Body of pancreas (tissue), 4 donors: ENCODE results near the gene CMBL. TPM values are rescaled to one million over a fixed set of nuclear protein-coding genes. Genes with fewer than 3 reads are reported as not detected.
"Not testable (repeated sequence)": the region's sequence is repeated elsewhere in the genome, so short reads cannot be mapped to it uniquely, and the experiment has no call there.

Experiments used
- ATAC-seq: fragments of 150-250 bp; one replicate; pipeline ENCODE4 v1.9.1; 2016
- DNase-seq, 4 donors: peaks; one replicate each; pipeline ENCODE4 v3.0.0-alpha.2; 2019
- H3K27ac ChIP-seq, 4 donors: fragments of 200-600 bp; sonication (generic); 1 replicate in 3 of 4; 2 replicates in 1 of 4; pipeline versions ENCODE4 v1.5.1 to v1.6.1; 2016 to 2019; ENCODE audit warnings: mild to moderate bottlenecking in 1 of 4, mixed read lengths in 1 of 4, moderate library complexity in 1 of 4
- H3K27me3 ChIP-seq, 2 donors: fragments of 200-600 bp; sonication (generic); one replicate each; pipeline ENCODE4 v1.6.0; 2016; ENCODE audit warnings: mild to moderate bottlenecking in 1 of 2
- H3K36me3 ChIP-seq, 2 donors: fragments of 200-600 bp; sonication (generic); replicated peaks in 1 of 2; 2 replicates each; pipeline ENCODE4 v1.5.1; 2016; ENCODE audit warnings: low read depth in 2 of 2; ENCODE audit not compliant: insufficient read depth in 1 of 2
- H3K4me1 ChIP-seq: fragments of 200-600 bp; sonication (generic); one replicate; pipeline ENCODE4 v1.6.0; 2016
- H3K4me3 ChIP-seq, 2 donors: fragments of 200-600 bp; sonication (generic); 1 replicate in 1 of 2; 2 replicates in 1 of 2; pipeline ENCODE4 v1.5.1; 2016 to 2019
- H3K9me3 ChIP-seq, 3 donors: fragments of 200-600 bp; sonication (generic); 1 replicate in 2 of 3; 2 replicates in 1 of 3; pipeline ENCODE4 v1.5.1; 2016
- CTCF ChIP-seq, 7 experiments: fragments of 450-650 bp in 4 of 7; fragments of 200-600 bp in 3 of 7; sonication (generic) in 3 of 7; IDR thresholded peaks; one replicate each; pipeline ENCODE4 v1.5.1; 2016 to 2019; ENCODE audit warnings: antibody characterized with exemption in 7 of 7
- POLR2A ChIP-seq, 3 donors: fragments of 450-650 bp; IDR thresholded peaks; one replicate each; pipeline ENCODE4 v1.6.1; 2016; ENCODE audit warnings: antibody characterized with exemption in 3 of 3, mild to moderate bottlenecking in 2 of 3
- WGBS, 2 donors: methylation state at CpG; one replicate each; pipeline ENCODE4 v1.1.5; 2017; 5-methylcytosine and 5-hydroxymethylcytosine counted together
- intact Hi-C: fragments of 100-400 bp; cut with DNase I; formaldehyde crosslinking; loops from one replicate; pipeline ENCODE4 v1.15.1; 2023
- total RNA-seq, 2 donors: library from RNA; depleted of rRNA; stranded (reverse); fragments of >200 nt; gene quantifications; one replicate each; pipeline ENCODE4 v1.1.0, GENCODE V29; 2016

CMBL gene
- total RNA-seq, 2 donors from 2014 or later: 4.4 to 4.9 TPM

- Histone ChIP-seq H3K36me3 (no peaks in the 10 kb centered on the region), H3K27me3 (no peaks in the 10 kb centered on the region), H3K4me3 (no peak overlapping the region), H3K9me3 (no peaks in the 10 kb centered on the region), H3K27ac (no peak overlapping the region), H3K4me1 (peaks cover 16% of the 10 kb centered on the region)
- DNase-seq: no peak
- no peak for ATAC-seq
- TF ChIP-seq POLR2A (IDR thresholded peaks at IDR 0.05) (no peak), CTCF (IDR thresholded peaks at IDR 0.05) (no peak)
- 87 to 92% methylated on average over 10 of the region's 10 CpGs for WGBS, 2 donors
- intact Hi-C loops: no loop called here
These were observed 32.2 kb downstream of the CMBL start for GRCh38 chr5:10275460-10275859.

GRCh38 chr5:10272875-10273209, 34.9 kb downstream of the CMBL start:
- not testable (repeated sequence) for ATAC-seq
- peak in 1 of 4 donors; percentile 46 for DNase-seq

GRCh38 chr5:10272053-10272874, 35.4 kb downstream of the CMBL start:
- H3K27ac ChIP-seq: no peak overlapping the region
- DNase-seq (no peak), ATAC-seq (no peak)
- peaks cover 5% of the 10 kb centered on the region for H3K4me1 ChIP-seq
- intact Hi-C loops: no loop called here
- TF ChIP-seq CTCF (IDR thresholded peaks at IDR 0.05): no peak
- TF ChIP-seq POLR2A (IDR thresholded peaks at IDR 0.05): no peak
- H3K4me3 ChIP-seq: no peak overlapping the region
- H3K36me3 ChIP-seq: no peaks in the 10 kb centered on the region
- no peaks in the 10 kb centered on the region for H3K9me3 ChIP-seq
- 89 to 91% methylated on average over 9 of the region's 9 CpGs for WGBS, 2 donors
- H3K27me3 ChIP-seq: no peaks in the 10 kb centered on the region

More at GRCh38 chr5:10272875-10273209, 34.9 kb downstream of the CMBL start:
- H3K9me3 ChIP-seq, H3K27ac ChIP-seq, H3K4me3 ChIP-seq, H3K4me1 ChIP-seq, intact Hi-C loops, H3K27me3 ChIP-seq, H3K36me3 ChIP-seq: not testable (repeated sequence)
- 38 to 50% methylated on average over 6 of the region's 6 CpGs for WGBS, 2 donors

GRCh38 chr5:10268100-10268499, 39.6 kb downstream of the CMBL start:
- Histone ChIP-seq H3K27me3 (no peaks in the 10 kb centered on the region), H3K36me3 (peaks cover 6 to 14% of the 10 kb centered on the region in 2 donors), H3K4me1 (peaks cover 5% of the 10 kb centered on the region), H3K9me3 (no peaks in the 10 kb centered on the region), H3K27ac (no peak overlapping the region), H3K4me3 (no peak overlapping the region)
- no peak for DNase-seq
- TF ChIP-seq POLR2A (IDR thresholded peaks at IDR 0.05): no peak
- no peak for TF ChIP-seq CTCF (IDR thresholded peaks at IDR 0.05)
- ATAC-seq: no peak
- 94 to 96% methylated on average over 9 to 10 of the region's 10 CpGs for WGBS, 2 donors
- intact Hi-C loops: no loop called here

GRCh38 chr5:10266839-10267238, 40.9 kb downstream of the CMBL start:
- H3K4me1 ChIP-seq: no peaks in the 10 kb centered on the region
- H3K9me3 ChIP-seq: no peaks in the 10 kb centered on the region
- H3K4me3 ChIP-seq: no peak overlapping the region
- intact Hi-C loops: no loop called here
- ATAC-seq: no peak
- TF ChIP-seq POLR2A (IDR thresholded peaks at IDR 0.05) (no peak), CTCF (IDR thresholded peaks at IDR 0.05) (no peak)
- no peak for DNase-seq
- H3K36me3 ChIP-seq: peaks cover 10 to 21% of the 10 kb centered on the region in 2 donors
- H3K27ac ChIP-seq: no peak overlapping the region
- WGBS, 2 donors: 66 to 80% methylated on average over 4 of the region's 4 CpGs
- no peaks in the 10 kb centered on the region for H3K27me3 ChIP-seq
